Naive thymus-derived CD4-positive, alpha-beta T cell (primary cell): ENCODE measurements around the gene HLA-DQB1. TPM values are rescaled to one million over a fixed set of nuclear protein-coding genes. Genes with fewer than 3 reads are reported as not detected.
A peak's percentile ranks its signal among the peaks of the same experiment; 100 is the strongest.

Experiments
- ATAC-seq: fragments of 150-1000 bp; cut with Tn5 transposase; 2 replicates; pipeline ENCODE4 v1.10.0; 2021; ENCODE audit warnings: mild to moderate bottlenecking, moderate library complexity
- CTCF ChIA-PET: fragments of 350-600 bp; sonication (Branson Sonifier 250); formaldehyde crosslinking; loops from one replicate; lab custom pipeline; 2021; ENCODE audit warnings: antibody characterized with exemption; lab: Charles Lee
- POLR2A ChIA-PET: fragments of 350-600 bp; sonication (Branson Sonifier 250); formaldehyde crosslinking; loops from one replicate; lab custom pipeline; 2021; ENCODE audit warnings: antibody characterized with exemption, inconsistent platforms; lab: Charles Lee
- DNase-seq, 9 donors: peaks; one replicate each; pipeline versions ENCODE4 v3.0.0 to v3.0.0-alpha.2; 2020 to 2022; ENCODE audit warnings: mixed read lengths in 1 of 9
- H3K27ac ChIP-seq: one replicate; pipeline ENCODE4 v1.7.0; 2013; ENCODE audit warnings: mild to moderate bottlenecking, low read depth, low read length, moderate library complexity
- H3K27me3 ChIP-seq, 2 donors: one replicate each; pipeline ENCODE4 v1.7.0; 2013; ENCODE audit warnings: low read length in 2 of 2, mild to moderate bottlenecking in 2 of 2, moderate library complexity in 2 of 2; ENCODE audit not compliant: control insufficient read depth in 2 of 2, insufficient read depth in 2 of 2
- H3K36me3 ChIP-seq, 3 experiments: 1 replicate in 2 of 3; 2 replicates in 1 of 3; pipeline ENCODE4 v1.7.0; 2013; ENCODE audit warnings: low read length in 3 of 3, mild to moderate bottlenecking in 3 of 3, moderate library complexity in 1 of 3; ENCODE audit not compliant: insufficient read depth in 3 of 3, control insufficient read depth in 2 of 3
- H3K4me1 ChIP-seq, 2 donors: one replicate each; pipeline ENCODE4 v1.7.0; 2013; ENCODE audit warnings: low read length in 2 of 2, mild to moderate bottlenecking in 2 of 2, moderate library complexity in 1 of 2; ENCODE audit not compliant: control insufficient read depth in 2 of 2, insufficient read depth in 2 of 2
- H3K4me3 ChIP-seq: 2 replicates; pipeline ENCODE4 v1.7.0; 2013; ENCODE audit warnings: mild to moderate bottlenecking, low read length
- H3K9me3 ChIP-seq, 3 experiments: 1 replicate in 2 of 3; 2 replicates in 1 of 3; pipeline ENCODE4 v1.7.0; 2013; ENCODE audit warnings: low read length in 3 of 3; ENCODE audit not compliant: control insufficient read depth in 2 of 3
- H3K27ac Mint-ChIP-seq, 9 donors: one replicate each; pipeline ENCODE4 v1.8.0; 2020 to 2022; ENCODE audit warnings: mixed read lengths in 9 of 9, mild to moderate bottlenecking in 8 of 9, moderate library complexity in 5 of 9, inconsistent platforms in 2 of 9
- H3K27me3 Mint-ChIP-seq, 5 donors: one replicate each; pipeline ENCODE4 v1.8.0; 2021 to 2022; ENCODE audit warnings: mixed read lengths in 5 of 5, mild to moderate bottlenecking in 1 of 5
- H3K36me3 Mint-ChIP-seq, 5 donors: one replicate each; pipeline ENCODE4 v1.8.0; 2020 to 2022; ENCODE audit warnings: mixed read lengths in 5 of 5, mild to moderate bottlenecking in 3 of 5, inconsistent platforms in 1 of 5
- H3K4me1 Mint-ChIP-seq, 7 donors: one replicate each; pipeline ENCODE4 v1.8.0; 2020 to 2022; ENCODE audit warnings: mixed read lengths in 7 of 7, mild to moderate bottlenecking in 3 of 7, inconsistent platforms in 1 of 7
- H3K4me3 Mint-ChIP-seq, 10 donors: one replicate each; pipeline ENCODE4 v1.8.0; 2020 to 2022; ENCODE audit warnings: mild to moderate bottlenecking in 10 of 10, mixed read lengths in 10 of 10, moderate library complexity in 6 of 10, inconsistent platforms in 2 of 10
- H3K9me3 Mint-ChIP-seq, 11 donors: one replicate each; pipeline ENCODE4 v1.8.0; 2020 to 2022; ENCODE audit warnings: mixed read lengths in 11 of 11, mild to moderate bottlenecking in 4 of 11, inconsistent platforms in 1 of 11, moderate library complexity in 1 of 11
- intact Hi-C, 2 donors: fragments of 100-400 bp; cut with micrococcal nuclease; formaldehyde crosslinking; loops; one replicate each; pipeline ENCODE4 v1.15.1; 2023
- polyA plus RNA-seq, 2 donors: library from polyadenylated mRNA; unstranded; fragments of 300-500 nt; fragmentation: Illumina TruSeq; gene quantifications; one replicate each; pipeline ENCODE4 v1.2.3, GENCODE V29; 2021
- total RNA-seq, 6 experiments: library from RNA in 5 of 6; stranded (reverse) in 5 of 6; gene quantifications; 1 replicate in 5 of 6; 2 replicates in 1 of 6; pipeline ENCODE4 v1.2.3 and lab custom pipeline; 2021 to 2026

Gene HLA-DQB1
- total and polyA plus RNA-seq, 7 experiments from 2014 or later, result 1.2 to 38.9 (median 5.7) TPM

DNA sequence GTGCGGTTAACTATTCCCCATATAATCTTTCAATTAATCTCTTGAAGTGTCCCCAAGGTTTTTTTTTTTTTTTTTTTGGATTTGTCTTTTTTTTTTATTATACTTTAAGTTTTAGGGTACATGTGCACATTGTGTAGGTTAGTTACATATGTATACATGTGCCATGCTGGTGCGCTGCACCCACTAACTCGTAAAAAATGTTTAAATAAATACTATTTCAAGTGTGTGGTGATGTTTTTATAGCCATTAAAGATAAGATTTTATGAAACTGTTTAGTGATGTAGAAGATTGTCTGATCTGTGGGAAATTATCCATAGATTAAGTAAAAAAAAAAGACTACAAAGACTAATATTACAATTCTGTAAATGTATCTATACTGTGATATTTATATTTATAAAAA, 41.9 kb downstream of the HLA-DQB1 start:
- Mint-ChIP-seq H3K4me1 (peaks cover 22 to 65% (median 50%) of the 10 kb centered on the region in 7 donors), H3K27ac (peak overlapping the region in 6 of 9 donors; percentile 60 to 90 (median 88)), H3K4me3 (peak overlapping the region in 4 of 10 donors; percentile 12 to 72 (median 38)), H3K9me3 (no peaks in the 10 kb centered on the region), H3K27me3 (no peaks in the 10 kb centered on the region), H3K36me3 (peaks cover 0 to 10% (median 0%) of the 10 kb centered on the region in 5 donors)
- intact Hi-C loops, result no loop called here
- Histone ChIP-seq H3K27me3 (no peaks in the 10 kb centered on the region), H3K4me3 (no peak overlapping the region), H3K9me3 (no peaks in the 10 kb centered on the region), H3K36me3 (no peaks in the 10 kb centered on the region), H3K4me1 (peaks cover 29 to 32% of the 10 kb centered on the region in 2 donors), H3K27ac (no peak overlapping the region)
- DNase-seq (no peak), ATAC-seq (no peak)
- ChIA-PET CTCF (interaction anchor here (1.0 kb wide), 1 partner anchor 63 kb away, joined by 3 read pairs; no protein-coding TSS in a partner anchor), POLR2A (no interaction called here)

DNA sequence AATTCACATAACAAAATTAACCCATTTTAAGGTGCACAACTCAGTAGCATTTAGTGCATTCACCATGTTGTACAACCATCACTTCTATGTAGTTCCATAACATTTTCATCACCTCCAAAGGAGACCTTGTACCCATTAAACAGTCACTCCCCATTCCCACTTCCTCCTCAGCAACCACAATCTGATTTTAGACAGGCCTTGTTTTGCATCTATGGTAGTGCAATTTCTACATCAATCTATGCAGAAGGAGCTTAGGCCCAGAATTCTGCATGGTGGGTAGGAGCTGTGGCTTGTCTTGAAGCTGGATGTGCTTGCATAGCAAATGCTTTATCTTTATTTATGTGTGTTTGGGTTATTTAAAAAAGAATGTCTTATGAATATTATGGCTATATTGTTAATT, 42.8 kb downstream of the HLA-DQB1 start:
- peak in 3 of 9 donors; percentile 6 to 23 (median 18) for DNase-seq
- intact Hi-C loops, result loop anchor here (1.0 to 2.0 kb wide), 6 partner anchors 42 to 209 kb away; no protein-coding TSS in a partner anchor
- H3K4me3 ChIP-seq, result no peak overlapping the region
- H3K36me3 ChIP-seq, result no peaks in the 10 kb centered on the region
- peaks cover 29 to 32% of the 10 kb centered on the region in 2 donors for H3K4me1 ChIP-seq
- Mint-ChIP-seq H3K36me3 (peaks cover 0 to 13% (median 0%) of the 10 kb centered on the region in 5 donors), H3K27ac (peak overlapping the region in 7 of 9 donors; percentile 27 to 94 (median 88)), H3K4me1 (peaks cover 22 to 65% (median 50%) of the 10 kb centered on the region in 7 donors), H3K4me3 (peak overlapping the region in 7 of 10 donors; percentile 14 to 79 (median 72)), H3K9me3 (peaks cover 0 to 3% (median 0%) of the 10 kb centered on the region in 11 donors), H3K27me3 (no peaks in the 10 kb centered on the region)
- POLR2A ChIA-PET, result no interaction called here
- ATAC-seq, result peak; percentile 3
- CTCF ChIA-PET, result interaction anchor here (0.5 to 1.0 kb wide), 2 partner anchors 32 to 64 kb away, joined by 3 read pairs; no protein-coding TSS in a partner anchor
- H3K27me3 ChIP-seq, result no peaks in the 10 kb centered on the region
- H3K27ac ChIP-seq, result peak overlapping the region; percentile 67
- H3K9me3 ChIP-seq, result no peaks in the 10 kb centered on the region

DNA sequence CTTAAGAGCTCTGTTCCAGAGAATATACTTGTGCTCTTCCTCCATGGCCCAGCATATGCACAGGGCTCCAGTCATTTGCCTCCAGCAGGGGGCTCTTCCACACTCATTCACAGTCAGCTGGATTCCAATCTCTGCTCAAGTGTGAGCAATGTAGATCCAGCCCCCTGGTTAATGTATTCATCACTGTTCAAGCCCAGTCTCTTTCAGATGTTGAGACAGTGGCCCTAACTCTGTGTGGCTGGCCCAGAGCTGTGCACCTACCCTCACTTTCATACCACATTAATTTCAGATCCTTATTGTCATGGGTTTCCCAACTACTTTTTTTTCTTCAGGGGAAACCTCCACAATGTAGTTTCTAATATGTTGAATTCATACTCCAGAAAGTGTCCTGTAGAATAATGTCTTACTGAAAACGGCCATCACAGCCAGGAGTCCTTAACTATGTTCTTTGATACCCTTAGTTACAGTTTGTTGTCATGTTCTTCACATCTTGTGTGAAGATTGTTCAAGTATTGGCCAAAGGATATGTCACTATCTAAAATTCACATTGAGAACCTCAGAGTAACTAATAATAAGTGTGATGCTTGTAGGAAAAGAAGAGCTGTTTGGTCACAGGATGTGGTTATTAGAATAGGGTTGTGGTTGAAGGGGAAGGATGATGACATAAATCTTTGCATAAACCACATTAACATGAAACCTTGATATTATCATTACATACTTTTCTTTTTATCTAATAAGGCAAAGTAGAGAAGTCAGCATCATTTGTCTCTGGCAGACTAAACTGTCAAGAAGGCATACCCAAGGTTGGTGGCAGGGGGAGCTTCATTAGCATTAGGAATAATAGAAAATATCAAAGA, 43.7 kb downstream of the HLA-DQB1 start:
- no peaks in the 10 kb centered on the region for H3K27me3 Mint-ChIP-seq
- Histone ChIP-seq H3K27ac (peak overlapping the region; percentile 67), H3K27me3 (no peaks in the 10 kb centered on the region), H3K4me3 (peak overlapping the region; percentile 5), H3K9me3 (no peaks in the 10 kb centered on the region), H3K36me3 (no peaks in the 10 kb centered on the region), H3K4me1 (peaks cover 29 to 31% of the 10 kb centered on the region in 2 donors)
- peaks cover 0 to 11% (median 3%) of the 10 kb centered on the region in 11 donors for H3K9me3 Mint-ChIP-seq
- peak overlapping the region in 9 of 10 donors; percentile 14 to 86 (median 72) for H3K4me3 Mint-ChIP-seq
- DNase-seq, result peak in 8 of 9 donors; percentile 26 to 90 (median 74)
- peak overlapping the region; percentile 62 to 97 (median 88) for H3K27ac Mint-ChIP-seq
- H3K4me1 Mint-ChIP-seq, result peaks cover 22 to 60% (median 46%) of the 10 kb centered on the region in 7 donors
- peaks cover 0 to 18% (median 4%) of the 10 kb centered on the region in 5 donors for H3K36me3 Mint-ChIP-seq
- intact Hi-C loops, result loop anchor here (1.0 to 2.0 kb wide), 9 partner anchors 12 to 246 kb away; no protein-coding TSS in a partner anchor
- ATAC-seq, result peak; percentile 87
- POLR2A ChIA-PET, result interaction anchor here (0.7 to 1.5 kb wide), 3 partner anchors 222 to 349 kb away, joined by 3 to 4 read pairs (median 3); partner anchors contain the start of gene PSMB8
- CTCF ChIA-PET, result interaction anchor here (0.7 to 1.9 kb wide), 8 partner anchors 63 to 171 kb away, joined by 3 to 6 read pairs (median 4); no protein-coding TSS in a partner anchor

GRCh38 chr6:32621372-32621771, 45.1 kb downstream of the HLA-DQB1 start:
- Histone ChIP-seq H3K27ac (no peak overlapping the region), H3K27me3 (no peaks in the 10 kb centered on the region), H3K36me3 (no peaks in the 10 kb centered on the region), H3K4me1 (peaks cover 25 to 29% of the 10 kb centered on the region in 2 donors), H3K4me3 (no peak overlapping the region), H3K9me3 (no peaks in the 10 kb centered on the region)
- POLR2A ChIA-PET, result interaction anchor here (0.9 kb wide), 1 partner anchor 11 kb away, joined by 3 read pairs; no protein-coding TSS in a partner anchor
- Mint-ChIP-seq H3K36me3 (peaks cover 0 to 24% (median 4%) of the 10 kb centered on the region in 5 donors), H3K27ac (peak overlapping the region in 2 of 9 donors; percentile 40 to 88), H3K27me3 (peaks cover 0 to 2% (median 0%) of the 10 kb centered on the region in 5 donors), H3K9me3 (peaks cover 0 to 23% (median 8%) of the 10 kb centered on the region in 11 donors), H3K4me1 (peaks cover 22 to 52% (median 43%) of the 10 kb centered on the region in 7 donors), H3K4me3 (peak overlapping the region in 1 of 10 donors; percentile 20)
- ATAC-seq (no peak), DNase-seq (no peak)
- CTCF ChIA-PET, result interaction anchor here (0.6 to 1.9 kb wide), 5 partner anchors 65 to 234 kb away, joined by 3 to 6 read pairs (median 5); no protein-coding TSS in a partner anchor
- intact Hi-C loops, result no loop called here

DNA sequence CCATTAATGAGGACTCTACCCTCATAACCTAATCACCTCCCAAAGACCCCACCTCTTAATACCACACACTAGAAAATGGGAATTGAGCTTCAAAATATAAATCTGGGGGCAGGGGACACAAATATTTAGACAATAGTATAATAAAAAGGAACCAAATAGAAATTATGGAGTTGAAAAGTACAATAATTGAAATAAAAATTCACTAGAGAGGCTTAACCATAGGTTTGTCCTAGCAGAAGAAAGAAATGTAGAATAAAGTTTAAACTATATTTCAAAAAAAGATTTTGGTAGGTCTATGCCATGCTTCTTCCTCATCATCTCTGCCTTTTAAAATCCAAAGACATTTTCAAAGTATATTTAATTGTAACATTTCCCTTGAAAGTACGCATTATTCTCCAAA, 48.7 kb downstream of the HLA-DQB1 start:
- CTCF ChIA-PET, result interaction anchor here (0.6 kb wide), 1 partner anchor 479 kb away, joined by 4 read pairs; no protein-coding TSS in a partner anchor
- H3K4me1 Mint-ChIP-seq, result peaks cover 5 to 28% (median 19%) of the 10 kb centered on the region in 7 donors
- H3K9me3 ChIP-seq, result no peaks in the 10 kb centered on the region
- no peak overlapping the region for H3K27ac Mint-ChIP-seq
- H3K36me3 ChIP-seq, result no peaks in the 10 kb centered on the region
- H3K27me3 Mint-ChIP-seq, result peaks cover 0 to 2% (median 0%) of the 10 kb centered on the region in 5 donors
- peaks cover 7 to 11% of the 10 kb centered on the region in 2 donors for H3K4me1 ChIP-seq
- peaks cover 0 to 32% (median 4%) of the 10 kb centered on the region in 5 donors for H3K36me3 Mint-ChIP-seq
- no peak for ATAC-seq
- H3K4me3 Mint-ChIP-seq, result no peak overlapping the region
- intact Hi-C loops, result no loop called here
- H3K9me3 Mint-ChIP-seq, result peaks cover 0 to 25% (median 8%) of the 10 kb centered on the region in 11 donors
- POLR2A ChIA-PET, result no interaction called here
- no peak overlapping the region for H3K4me3 ChIP-seq
- no peak for DNase-seq
- no peaks in the 10 kb centered on the region for H3K27me3 ChIP-seq
- no peak overlapping the region for H3K27ac ChIP-seq

- POLR2A ChIA-PET, result interaction anchor here (0.5 kb wide), 1 partner anchor 39 kb away, joined by 3 read pairs; no protein-coding TSS in a partner anchor
Observed at GRCh38 chr6:32615885-32616532, 50.4 kb downstream of the HLA-DQB1 start.

More at GRCh38 chr6:32615885-32616532, 50.4 kb downstream of the HLA-DQB1 start:
- no peak for DNase-seq
- peaks cover 0 to 25% (median 8%) of the 10 kb centered on the region in 11 donors for H3K9me3 Mint-ChIP-seq
- Histone ChIP-seq H3K4me3 (no peak overlapping the region), H3K4me1 (no peaks in the 10 kb centered on the region), H3K36me3 (no peaks in the 10 kb centered on the region), H3K27ac (no peak overlapping the region), H3K9me3 (no peaks in the 10 kb centered on the region), H3K27me3 (no peaks in the 10 kb centered on the region)
- intact Hi-C loops, result no loop called here
- H3K27ac Mint-ChIP-seq, result no peak overlapping the region
- peaks cover 0 to 31% (median 4%) of the 10 kb centered on the region in 5 donors for H3K36me3 Mint-ChIP-seq
- ATAC-seq, result no peak
- peaks cover 0 to 6% (median 0%) of the 10 kb centered on the region in 5 donors for H3K27me3 Mint-ChIP-seq
- H3K4me1 Mint-ChIP-seq, result peaks cover 0 to 14% (median 3%) of the 10 kb centered on the region in 7 donors
- CTCF ChIA-PET, result no interaction called here
- H3K4me3 Mint-ChIP-seq, result no peak overlapping the region
